Measurements from ENCODE around the gene EMC6.

The EMC6 gene

DNA sequence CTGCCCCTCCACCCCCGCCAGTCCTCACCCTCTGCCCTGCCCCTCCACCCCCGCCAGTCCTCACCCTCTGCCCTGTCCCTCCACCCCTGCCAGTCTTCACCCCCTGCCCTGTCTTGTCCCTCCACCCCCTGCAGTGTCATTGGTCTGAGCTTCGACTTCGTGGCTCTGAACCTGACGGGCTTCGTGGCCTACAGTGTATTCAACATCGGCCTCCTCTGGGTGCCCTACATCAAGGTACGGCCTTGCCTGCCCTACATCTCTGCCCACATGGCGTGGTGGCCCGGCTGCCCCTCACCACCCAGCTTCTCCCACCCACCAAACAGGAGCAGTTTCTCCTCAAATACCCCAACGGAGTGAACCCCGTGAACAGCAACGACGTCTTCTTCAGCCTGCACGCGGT, 12.3 kb upstream of the EMC6 start:
- TF ChIP-seq CTCF (IDR thresholded peaks at IDR 0.05; ENCODE audit: low read depth, low read length) = no peak
- DNase-seq (ENCODE audit: low read depth in 2 of 2) = no peak
- no peak overlapping the region for H3K4me3 ChIP-seq (replicated peaks in 1 of 2; ENCODE audit: low read depth in 2 of 2, low read length in 2 of 2)

GRCh38 chr17:3656755-3657587, 11.6 kb upstream of the EMC6 start:
- no peak for TF ChIP-seq CTCF (IDR thresholded peaks at IDR 0.05; ENCODE audit: low read depth, low read length)
- DNase-seq (ENCODE audit: low read depth in 2 of 2) = no peak
- no peak overlapping the region for H3K4me3 ChIP-seq (replicated peaks in 1 of 2; ENCODE audit: low read depth in 2 of 2, low read length in 2 of 2)

GRCh38 chr17:3657588-3657869, 11.1 kb upstream of the EMC6 start:
- no peak overlapping the region for H3K4me3 ChIP-seq (replicated peaks in 1 of 2; ENCODE audit: low read depth in 2 of 2, low read length in 2 of 2)
- DNase-seq (ENCODE audit: low read depth in 2 of 2) = no peak
- TF ChIP-seq CTCF (IDR thresholded peaks at IDR 0.05; ENCODE audit: low read depth, low read length) = no peak

GRCh38 chr17:3657874-3658783, 10.5 kb upstream of the EMC6 start:
- DNase-seq (ENCODE audit: low read depth in 2 of 2) = no peak
- no peak overlapping the region for H3K4me3 ChIP-seq (replicated peaks in 1 of 2; ENCODE audit: low read depth in 2 of 2, low read length in 2 of 2)
- no peak for TF ChIP-seq CTCF (IDR thresholded peaks at IDR 0.05; ENCODE audit: low read depth, low read length)

DNA sequence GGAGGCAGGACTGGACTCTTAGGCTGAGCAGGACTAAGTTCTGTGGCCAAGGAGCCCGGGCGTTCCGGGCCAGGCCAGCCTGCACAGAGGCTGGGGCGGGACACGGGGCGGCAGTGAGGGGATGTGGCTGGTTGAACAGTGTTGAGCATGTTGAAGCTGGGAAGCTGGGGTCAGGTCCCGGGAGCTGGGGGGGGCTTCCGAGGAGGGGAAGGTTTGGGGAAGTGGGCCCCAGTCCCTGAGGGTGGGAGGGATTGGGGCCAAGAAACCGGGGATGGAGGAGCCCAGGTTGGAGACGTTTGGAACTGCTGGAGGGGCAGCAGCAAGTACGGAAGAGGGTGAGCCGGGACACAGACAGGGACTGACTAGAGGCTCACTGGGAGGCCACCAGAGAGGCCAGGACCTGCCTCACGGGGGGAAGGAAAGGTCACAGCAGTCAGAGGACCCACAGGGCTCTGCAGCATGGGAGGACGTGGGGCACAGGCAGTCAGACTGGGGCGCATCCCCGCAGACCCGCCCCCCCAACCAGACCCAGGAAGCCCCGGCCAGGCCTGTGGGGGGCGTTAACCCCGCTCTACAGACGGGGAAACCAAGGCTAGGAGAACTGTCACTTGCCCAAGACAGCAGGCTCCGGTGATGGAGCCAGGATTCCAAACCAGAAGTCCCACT, 9.7 kb upstream of the EMC6 start:
- no peak for TF ChIP-seq CTCF (IDR thresholded peaks at IDR 0.05; ENCODE audit: low read depth, low read length)
- DNase-seq (ENCODE audit: low read depth in 2 of 2) = no peak
- H3K4me3 ChIP-seq (replicated peaks in 1 of 2; ENCODE audit: low read depth in 2 of 2, low read length in 2 of 2) = no peak overlapping the region

- peak; percentile 94 to 95 for DNase-seq (ENCODE audit: low read depth in 2 of 2)
- H3K4me3 ChIP-seq (replicated peaks in 1 of 2; ENCODE audit: low read depth in 2 of 2, low read length in 2 of 2) = no peak overlapping the region
- peak; percentile 33 for TF ChIP-seq CTCF (IDR thresholded peaks at IDR 0.05; ENCODE audit: low read depth, low read length)
These were observed 9.0 kb upstream of the EMC6 start for GRCh38 chr17:3659541-3660111.
